Measurements from ENCODE around the gene YBX3. TPM values are rescaled to one million over a fixed set of nuclear protein-coding genes. Genes with fewer than 3 reads are reported as not detected.

YBX3 gene
- polyA plus RNA-seq, 1 donor from 2014 or later = 3.4 TPM

GRCh38 chr12:10725003-10725402 lies 1.9 kb upstream of the YBX3 start:
- Histone ChIP-seq H3K79me2 (replicated peaks; ENCODE audit: insufficient read depth, low read length) (peaks cover 4% of the 10 kb centered on the region), H3K9ac (ENCODE audit: low read length) (no peak overlapping the region), H3K4me3 (ENCODE audit: low read length) (no peak overlapping the region), H3K27me3 (ENCODE audit: insufficient read depth, low read depth, low read length) (peaks cover 37% of the 10 kb centered on the region), H3K36me3 (ENCODE audit: insufficient read depth, low read length) (no peaks in the 10 kb centered on the region), H3F3A (ENCODE audit: insufficient read depth, low read length, poor library complexity, severe bottlenecking) (no peaks in the 10 kb centered on the region), H3K9me2 (ENCODE audit: insufficient read depth, low read length) (no peaks in the 10 kb centered on the region), H4K20me1 (ENCODE audit: insufficient read depth) (no peaks in the 10 kb centered on the region), H3K4me2 (ENCODE audit: low read length) (no peak overlapping the region), H3K9me3 (ENCODE audit: low read length) (no peaks in the 10 kb centered on the region), H3K27ac (ENCODE audit: low read length) (no peak overlapping the region), H2AFZ (ENCODE audit: low read depth, low read length) (no peak overlapping the region)
- TF ChIP-seq MXI1 (conservative IDR thresholded peaks at IDR 0.05; ENCODE audit: poor library complexity, severe bottlenecking) = no peak

- peak overlapping the region; percentile 42 for H3K9ac ChIP-seq (ENCODE audit: low read length)
- H3F3A ChIP-seq (ENCODE audit: insufficient read depth, low read length, poor library complexity, severe bottlenecking) = no peaks in the 10 kb centered on the region
- H3K27me3 ChIP-seq (ENCODE audit: insufficient read depth, low read depth, low read length) = peaks cover 37% of the 10 kb centered on the region
- no peaks in the 10 kb centered on the region for H3K9me2 ChIP-seq (ENCODE audit: insufficient read depth, low read length)
- no peak for TF ChIP-seq EP300 (conservative IDR thresholded peaks at IDR 0.05; ENCODE audit: poor library complexity, severe bottlenecking)
- peak; percentile 14 for TF ChIP-seq MXI1 (conservative IDR thresholded peaks at IDR 0.05; ENCODE audit: poor library complexity, severe bottlenecking)
- H4K20me1 ChIP-seq (ENCODE audit: insufficient read depth) = no peaks in the 10 kb centered on the region
- H3K36me3 ChIP-seq (ENCODE audit: insufficient read depth, low read length) = no peaks in the 10 kb centered on the region
- H3K27ac ChIP-seq (ENCODE audit: low read length) = no peak overlapping the region
- peaks cover 4% of the 10 kb centered on the region for H3K79me2 ChIP-seq (replicated peaks; ENCODE audit: insufficient read depth, low read length)
- no peaks in the 10 kb centered on the region for H3K9me3 ChIP-seq (ENCODE audit: low read length)
- peak overlapping the region; percentile 53 for H3K4me2 ChIP-seq (ENCODE audit: low read length)
- no peak overlapping the region for H2AFZ ChIP-seq (ENCODE audit: low read depth, low read length)
- peak overlapping the region; percentile 78 for H3K4me3 ChIP-seq (ENCODE audit: low read length)
Observed at GRCh38 chr12:10722502-10722904, 620 bp downstream of the YBX3 start.

- peak overlapping the region; percentile 53 for H3K4me2 ChIP-seq (ENCODE audit: low read length)
Observed at GRCh38 chr12:10721651-10722501, 1.2 kb downstream of the YBX3 start.

More at GRCh38 chr12:10721651-10722501, 1.2 kb downstream of the YBX3 start:
- H3F3A ChIP-seq (ENCODE audit: insufficient read depth, low read length, poor library complexity, severe bottlenecking) = no peaks in the 10 kb centered on the region
- peak; percentile 23 for TF ChIP-seq MXI1 (conservative IDR thresholded peaks at IDR 0.05; ENCODE audit: poor library complexity, severe bottlenecking)
- TF ChIP-seq REST (IDR thresholded peaks at IDR 0.05; ENCODE audit: borderline replicate concordance) = no peak
- TF ChIP-seq SMC3 (conservative IDR thresholded peaks at IDR 0.05; ENCODE audit: poor library complexity) = no peak
- TF ChIP-seq POLR2AphosphoS5 (IDR thresholded peaks at IDR 0.05) = no peak
- TF ChIP-seq EP300 (conservative IDR thresholded peaks at IDR 0.05; ENCODE audit: poor library complexity, severe bottlenecking) = no peak
- no peak for TF ChIP-seq TAF1 (IDR thresholded peaks at IDR 0.05; ENCODE audit: low read depth)
- H3K9me3 ChIP-seq (ENCODE audit: low read length) = no peaks in the 10 kb centered on the region
- H3K79me2 ChIP-seq (replicated peaks; ENCODE audit: insufficient read depth, low read length) = peaks cover 4% of the 10 kb centered on the region
- no peaks in the 10 kb centered on the region for H3K36me3 ChIP-seq (ENCODE audit: insufficient read depth, low read length)
- no peak overlapping the region for H3K27ac ChIP-seq (ENCODE audit: low read length)
- no peak overlapping the region for H3K9ac ChIP-seq (ENCODE audit: low read length)
- H2AFZ ChIP-seq (ENCODE audit: low read depth, low read length) = no peak overlapping the region
- peak overlapping the region; percentile 78 for H3K4me3 ChIP-seq (ENCODE audit: low read length)
- H3K27me3 ChIP-seq (ENCODE audit: insufficient read depth, low read depth, low read length) = peaks cover 37% of the 10 kb centered on the region
- no peaks in the 10 kb centered on the region for H4K20me1 ChIP-seq (ENCODE audit: insufficient read depth)
- H3K9me2 ChIP-seq (ENCODE audit: insufficient read depth, low read length) = no peaks in the 10 kb centered on the region

Data from neural cell (in vitro differentiated cells).